GM12865 (cell line): Measurements from ENCODE around the gene TROAP.
A peak's percentile ranks its signal among the peaks of the same experiment; 100 is the strongest.

ENCODE experiments used
- DNase-seq: peaks from one replicate; pipeline ENCODE4 v3.0.0; 2010; ENCODE audit warnings: low read depth
- H3K4me3 ChIP-seq: 2 replicates; pipeline ENCODE4 v1.5.1; 2011; ENCODE audit warnings: mild to moderate bottlenecking, low read depth, low read length, control low read depth
- CTCF ChIP-seq: IDR thresholded peaks from 2 replicates; pipeline ENCODE4 v1.5.1; 2011; ENCODE audit warnings: low read length, control low read depth, low read depth, inconsistent platforms; ENCODE audit not compliant: insufficient read depth; ENCODE audit errors: missing control alignments

The TROAP gene

GRCh38 chr12:49355913-49356312, 32.9 kb downstream of the TROAP start:
- H3K4me3 ChIP-seq = no peak overlapping the region
- no peak for DNase-seq
- no peak for TF ChIP-seq CTCF

GRCh38 chr12:49357103-49357678, 34.1 kb downstream of the TROAP start:
- DNase-seq = peak; percentile 53
- TF ChIP-seq CTCF = peak; percentile 24
- H3K4me3 ChIP-seq = no peak overlapping the region

GRCh38 chr12:49358483-49359141, 35.6 kb downstream of the TROAP start:
- no peak overlapping the region for H3K4me3 ChIP-seq

GRCh38 chr12:49359671-49360070, 36.6 kb downstream of the TROAP start:
- DNase-seq = no peak
- no peak overlapping the region for H3K4me3 ChIP-seq
- no peak for TF ChIP-seq CTCF

More at GRCh38 chr12:49358483-49359141, 35.6 kb downstream of the TROAP start:
- peak; percentile 83 for TF ChIP-seq CTCF
- DNase-seq = peak; percentile 89

- no peak for DNase-seq
- H3K4me3 ChIP-seq = no peak overlapping the region
- no peak for TF ChIP-seq CTCF
Measured at GRCh38 chr12:49362077-49362476, 39.0 kb downstream of the TROAP start.

- no peak for DNase-seq
- no peak overlapping the region for H3K4me3 ChIP-seq
- no peak for TF ChIP-seq CTCF
Measured at GRCh38 chr12:49364989-49365388, 41.9 kb downstream of the TROAP start.

- TF ChIP-seq CTCF = no peak
- H3K4me3 ChIP-seq = peak overlapping the region; percentile 75
- DNase-seq = no peak
Measured at GRCh38 chr12:49365542-49365941, 42.5 kb downstream of the TROAP start.
